ENCODE results near the gene SENP3.

DNA sequence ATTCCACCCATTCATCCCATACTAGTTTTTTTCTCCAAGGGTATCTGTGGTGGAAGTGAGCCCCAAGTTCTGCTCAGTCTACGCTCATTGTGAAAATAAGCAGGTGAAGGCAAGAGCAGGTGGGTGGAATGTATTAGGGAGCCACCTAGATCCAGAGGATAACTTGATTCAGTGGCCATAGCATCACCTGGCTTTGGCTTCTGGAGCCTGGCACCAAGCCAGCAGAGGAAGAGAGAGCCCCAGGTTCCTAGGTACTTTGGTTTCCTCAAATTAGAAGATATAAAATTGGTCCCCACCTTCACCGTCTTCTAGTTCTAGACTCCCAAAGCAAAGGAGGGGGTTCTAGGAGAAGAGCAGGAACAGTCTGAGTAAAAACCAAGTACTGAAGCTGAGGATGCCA is 48.9 kb downstream of the SENP3 start:
- TF ChIP-seq, protein P1, sequence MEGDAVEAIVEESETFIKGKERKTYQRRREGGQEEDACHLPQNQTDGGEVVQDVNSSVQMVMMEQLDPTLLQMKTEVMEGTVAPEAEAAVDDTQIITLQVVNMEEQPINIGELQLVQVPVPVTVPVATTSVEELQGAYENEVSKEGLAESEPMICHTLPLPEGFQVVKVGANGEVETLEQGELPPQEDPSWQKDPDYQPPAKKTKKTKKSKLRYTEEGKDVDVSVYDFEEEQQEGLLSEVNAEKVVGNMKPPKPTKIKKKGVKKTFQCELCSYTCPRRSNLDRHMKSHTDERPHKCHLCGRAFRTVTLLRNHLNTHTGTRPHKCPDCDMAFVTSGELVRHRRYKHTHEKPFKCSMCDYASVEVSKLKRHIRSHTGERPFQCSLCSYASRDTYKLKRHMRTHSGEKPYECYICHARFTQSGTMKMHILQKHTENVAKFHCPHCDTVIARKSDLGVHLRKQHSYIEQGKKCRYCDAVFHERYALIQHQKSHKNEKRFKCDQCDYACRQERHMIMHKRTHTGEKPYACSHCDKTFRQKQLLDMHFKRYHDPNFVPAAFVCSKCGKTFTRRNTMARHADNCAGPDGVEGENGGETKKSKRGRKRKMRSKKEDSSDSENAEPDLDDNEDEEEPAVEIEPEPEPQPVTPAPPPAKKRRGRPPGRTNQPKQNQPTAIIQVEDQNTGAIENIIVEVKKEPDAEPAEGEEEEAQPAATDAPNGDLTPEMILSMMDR (IDR thresholded peaks at IDR 0.05), result no peak
- no peak for TF ChIP-seq POLR2A (IDR thresholded peaks at IDR 0.05)

All from suprapubic skin (tissue), 3 donors.